GM21447 (cell line): ENCODE measurements around the gene AFF4.
"Not testable (repeated sequence)": the region's sequence is repeated elsewhere in the genome, so short reads cannot be mapped to it uniquely, and the experiment has no call there.

Source experiments
- ATAC-seq: cut with Tn5 transposase; IDR thresholded peaks from one replicate; pipeline ENCODE4 v1.9.1; 2021; ENCODE audit not compliant: unreplicated experiment

Gene AFF4

DNA sequence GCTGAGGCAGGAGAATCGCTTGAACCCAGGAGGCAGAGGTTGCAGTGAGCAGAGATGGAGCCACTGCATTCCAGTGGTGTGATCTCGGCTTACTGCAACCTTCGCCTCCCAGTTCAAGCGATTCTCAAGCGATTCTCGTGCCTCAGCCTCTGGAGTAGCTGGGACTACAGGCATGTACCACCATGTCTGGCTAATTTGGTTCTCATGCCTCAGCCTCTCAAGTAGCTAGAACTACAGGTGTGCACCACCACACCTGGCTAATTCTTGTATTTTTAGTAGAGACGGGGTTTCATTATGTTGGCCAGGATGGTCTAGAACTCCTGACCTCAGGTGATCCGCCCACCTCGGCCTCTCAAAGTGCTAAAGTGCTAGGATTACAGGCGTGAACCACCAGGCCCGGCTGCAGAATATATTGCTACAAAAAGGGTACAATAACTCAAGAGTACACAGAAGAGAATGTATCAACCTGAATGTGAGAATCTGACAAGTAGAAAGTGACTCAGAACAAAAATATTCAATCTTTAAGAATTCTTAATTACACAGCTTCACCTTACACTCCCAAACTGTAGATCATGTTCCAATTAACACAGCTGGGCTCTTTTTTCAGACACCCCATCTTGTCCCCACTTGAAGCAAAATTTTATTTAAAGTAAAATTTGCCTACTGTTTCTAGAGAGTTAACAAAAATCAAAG, 2.2 kb downstream of the AFF4 start:
- not testable (repeated sequence) for ATAC-seq

GRCh38 chr5:132956166-132956799, 7.2 kb downstream of the AFF4 start:
- not testable (repeated sequence) for ATAC-seq

- no peak for ATAC-seq
Observed at GRCh38 chr5:132953710-132954109, 9.7 kb downstream of the AFF4 start.

DNA sequence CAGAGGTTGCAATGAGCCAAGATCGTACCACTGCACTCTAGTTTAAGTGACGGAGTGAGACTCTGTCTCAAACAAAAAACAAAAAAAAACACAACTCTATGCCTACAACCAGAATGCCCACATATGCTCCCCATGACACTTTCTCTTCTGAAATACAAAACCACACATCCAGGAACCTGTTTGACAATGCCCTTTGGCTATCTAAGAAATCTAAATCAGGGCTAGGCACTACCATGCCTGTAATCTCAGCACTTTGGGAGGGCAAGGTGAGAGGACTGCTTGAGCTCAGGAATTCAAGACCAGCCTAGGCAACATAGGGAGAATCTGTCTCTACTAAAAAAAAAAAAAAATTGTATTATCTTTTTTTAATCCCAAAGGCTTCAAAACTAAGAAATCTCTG, 10.6 kb downstream of the AFF4 start:
- no peak for ATAC-seq

- no peak for ATAC-seq
Observed at GRCh38 chr5:132951897-132952296, 11.5 kb downstream of the AFF4 start.

DNA sequence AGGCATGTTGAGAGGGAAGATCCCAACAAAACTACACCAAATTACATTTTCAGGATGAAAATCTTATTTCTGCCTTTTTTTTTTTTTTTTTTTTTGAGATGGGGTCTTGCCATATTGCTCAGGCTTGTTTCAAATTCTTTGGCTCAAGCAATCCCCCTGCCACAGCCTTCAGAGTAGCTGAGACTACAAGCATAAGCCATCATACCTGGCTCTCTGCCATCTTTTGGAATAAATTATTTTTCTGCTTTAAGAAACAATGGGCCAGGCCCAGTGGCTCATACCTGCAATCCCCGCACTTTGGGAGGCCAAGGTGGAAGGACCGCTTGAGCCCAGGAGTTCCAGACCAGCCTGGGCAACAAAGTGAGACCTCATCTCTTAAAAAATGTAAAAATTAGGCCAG, 14.3 kb downstream of the AFF4 start:
- no peak for ATAC-seq

DNA sequence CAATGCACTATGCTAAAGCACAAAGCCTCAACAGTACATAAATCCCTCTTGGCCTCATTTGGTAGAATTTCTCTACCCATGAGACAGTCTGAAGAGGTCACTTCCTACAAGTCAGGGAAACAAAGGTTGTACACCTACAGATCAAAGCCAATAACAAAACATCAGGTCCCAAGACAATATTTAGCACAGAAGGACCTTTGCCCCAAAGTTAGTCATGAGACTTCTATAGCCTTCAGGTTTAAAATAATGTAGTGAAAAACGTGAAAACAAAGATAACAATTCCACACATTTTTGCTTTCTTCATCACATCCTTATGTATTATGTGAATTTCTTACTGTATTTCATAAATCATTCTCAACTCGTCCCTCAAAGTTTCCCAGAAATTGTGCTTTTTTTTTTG, 15.8 kb downstream of the AFF4 start:
- ATAC-seq: no peak

GRCh38 chr5:132945315-132945714, 18.1 kb downstream of the AFF4 start:
- not testable (repeated sequence) for ATAC-seq

GRCh38 chr5:132943362-132944022, 19.9 kb downstream of the AFF4 start:
- no peak for ATAC-seq

- ATAC-seq: no peak
Observed at GRCh38 chr5:132941331-132941730, 22.1 kb downstream of the AFF4 start.

DNA sequence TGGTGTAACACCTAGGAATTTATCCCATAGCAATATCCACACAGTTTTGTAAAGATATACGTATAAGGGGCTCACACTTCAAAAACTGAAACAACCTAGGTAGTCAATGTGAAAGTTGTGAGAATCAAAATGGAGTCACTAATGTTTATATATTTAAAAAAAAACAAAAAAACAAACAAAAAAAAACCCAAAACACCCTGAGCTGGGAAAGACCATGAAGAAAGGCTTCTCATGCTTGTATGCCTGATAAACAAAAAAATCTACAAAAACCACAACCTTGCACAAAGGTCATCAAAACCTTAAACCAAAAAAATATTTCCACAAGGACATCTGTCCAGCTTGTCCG, 35.4 kb downstream of the AFF4 start:
- no peak for ATAC-seq

DNA sequence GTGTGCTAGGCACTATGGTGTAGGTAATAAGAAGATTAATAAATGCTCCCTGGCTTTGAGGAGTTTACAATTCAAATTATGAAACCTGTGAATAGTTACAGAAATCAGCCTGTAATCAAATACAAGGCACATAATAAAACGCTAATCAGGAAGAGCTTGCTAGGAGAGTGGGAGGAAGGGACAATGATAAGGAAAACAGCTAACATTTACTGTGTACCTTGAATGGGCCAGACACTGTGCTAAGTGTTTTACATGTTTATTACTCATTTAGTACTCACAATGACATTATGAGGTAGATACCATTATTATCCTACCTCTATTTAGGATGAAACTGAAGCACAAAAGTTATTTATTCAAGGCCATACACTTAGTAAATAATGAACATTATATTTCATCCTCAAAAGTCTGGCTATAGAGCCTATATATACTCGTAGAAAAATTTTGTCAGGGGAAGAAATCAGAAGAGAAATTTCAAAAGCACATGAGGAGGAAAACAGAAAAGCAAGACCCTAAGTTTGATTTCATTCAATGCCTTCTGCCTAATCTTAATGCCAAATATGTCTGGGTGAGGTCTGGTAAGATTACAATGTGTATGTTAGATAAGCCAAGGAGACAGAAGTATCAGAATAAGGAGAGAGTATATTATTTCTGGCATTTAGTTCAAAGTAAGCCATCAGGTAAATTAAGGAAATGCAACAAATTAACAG, 35.9 kb downstream of the AFF4 start:
- no peak for ATAC-seq

- ATAC-seq: no peak
Observed at GRCh38 chr5:132926437-132926836, 37.0 kb downstream of the AFF4 start.

DNA sequence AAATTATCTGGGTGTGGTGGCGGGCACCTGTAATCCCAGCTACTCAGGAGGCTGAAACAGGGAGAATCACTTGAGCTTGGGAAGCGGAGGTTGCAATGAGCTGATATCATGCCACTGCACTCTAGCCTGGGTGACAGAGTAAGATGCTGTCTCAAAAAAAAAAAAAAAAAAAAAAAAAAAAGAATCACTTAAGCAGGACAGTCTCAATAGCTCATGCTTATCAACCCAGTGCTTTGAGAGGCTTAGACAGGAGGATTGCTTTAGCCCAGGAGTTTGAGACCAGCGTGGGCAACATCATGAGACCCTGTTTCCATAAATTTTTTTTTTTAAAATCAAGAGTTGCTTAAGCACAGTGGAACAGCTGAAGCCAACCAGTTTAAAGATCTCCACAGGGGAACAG, 47.3 kb downstream of the AFF4 start:
- no peak for ATAC-seq

- ATAC-seq: no peak
Observed at GRCh38 chr5:132915681-132916080, 47.8 kb downstream of the AFF4 start.

DNA sequence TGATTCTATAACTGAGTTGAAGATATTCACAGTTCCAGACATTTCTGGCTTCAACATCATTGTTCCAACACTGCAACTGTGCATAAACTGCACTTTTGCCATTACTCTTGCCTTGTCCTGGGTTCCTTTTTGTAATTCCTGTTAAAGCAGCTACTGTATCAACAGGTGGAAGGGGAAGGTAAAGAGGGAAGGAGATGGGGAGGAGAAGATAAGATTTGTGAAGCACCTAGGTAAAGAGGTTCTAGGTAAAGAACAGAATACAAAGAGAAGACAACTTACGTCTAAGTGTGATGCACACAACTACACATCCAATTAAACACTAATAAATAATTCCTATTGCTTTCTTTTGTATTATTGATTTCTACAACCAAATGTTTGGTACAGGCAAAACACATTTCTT, 53.7 kb downstream of the AFF4 start:
- no peak for ATAC-seq

DNA sequence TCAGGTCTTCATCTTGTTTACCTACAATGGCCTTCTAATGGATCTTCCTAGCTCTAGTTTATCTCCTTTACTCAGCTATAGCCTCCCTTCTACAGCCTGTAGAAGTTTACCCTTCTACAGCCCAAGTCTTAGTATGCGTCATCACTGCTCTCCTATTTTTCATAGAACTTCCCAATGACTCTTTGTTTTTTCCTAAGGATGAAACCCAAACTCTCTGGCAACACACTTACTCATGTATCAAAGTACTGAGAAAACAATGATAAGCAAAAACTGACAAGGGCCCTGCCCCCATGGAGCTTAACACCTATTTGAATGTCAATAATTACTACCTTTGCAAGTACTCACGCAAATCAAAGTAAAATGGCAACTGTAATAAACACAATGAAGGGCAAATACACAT, 56.3 kb downstream of the AFF4 start:
- no peak for ATAC-seq

DNA sequence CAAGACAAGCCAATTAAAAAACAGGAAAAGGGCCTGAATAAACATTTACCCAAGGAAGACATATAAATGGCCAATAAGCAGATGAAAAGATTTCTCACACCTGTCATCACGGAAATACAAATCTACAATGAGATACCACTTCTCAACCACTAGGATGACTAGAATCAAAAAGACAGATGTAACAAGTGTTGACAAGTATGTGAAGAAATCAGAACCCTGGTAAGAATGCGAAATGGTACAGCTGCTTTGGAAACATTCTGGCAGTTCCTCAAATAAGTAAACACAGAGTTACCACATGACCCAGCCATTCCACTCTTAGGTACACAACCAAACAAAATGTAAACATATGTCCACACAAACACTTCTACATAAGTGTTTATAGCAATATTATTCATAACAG, 57.5 kb downstream of the AFF4 start:
- no peak for ATAC-seq

- ATAC-seq: no peak
Observed at GRCh38 chr5:132901730-132902129, 61.7 kb downstream of the AFF4 start.

- no peak for ATAC-seq
Observed at GRCh38 chr5:132901036-132901435, 62.4 kb downstream of the AFF4 start.

GRCh38 chr5:132898094-132898493, 65.3 kb downstream of the AFF4 start:
- no peak for ATAC-seq

DNA sequence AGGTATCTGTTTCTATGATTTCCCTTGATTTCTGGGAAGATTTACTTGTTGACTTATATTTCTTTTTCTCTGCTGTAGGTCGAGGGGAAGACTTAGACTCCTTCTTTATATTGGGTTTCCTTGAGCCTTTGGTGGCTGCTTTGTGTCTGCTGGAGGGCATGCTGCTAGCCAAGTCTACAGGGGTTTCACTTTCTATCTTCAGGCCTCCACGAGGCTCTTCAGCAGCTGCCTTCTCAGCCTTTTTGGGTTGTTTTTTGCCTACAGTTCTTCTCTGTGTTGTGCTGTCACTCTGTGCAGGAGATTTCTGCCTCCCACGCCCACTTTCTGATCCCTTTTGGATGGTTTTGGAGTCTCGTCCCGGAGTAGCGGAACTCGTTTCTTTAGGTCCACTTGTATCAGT, 66.7 kb downstream of the AFF4 start:
- no peak for ATAC-seq
